ENCODE data around the gene FOXN4. TPM values are rescaled to one million over a fixed set of nuclear protein-coding genes. Genes with fewer than 3 reads are reported as not detected.

The FOXN4 gene
- polyA plus RNA-seq, 1 donor from 2014 or later: 0.14 TPM

GRCh38 chr12:109286252-109286651 lies 22.8 kb downstream of the FOXN4 start:
- Histone ChIP-seq H2AFZ (ENCODE audit: low read depth, low read length) (no peak overlapping the region), H3K27me3 (ENCODE audit: insufficient read depth, low read depth, low read length) (no peaks in the 10 kb centered on the region), H3K27ac (ENCODE audit: low read length) (no peak overlapping the region), H3F3A (ENCODE audit: insufficient read depth, low read length, poor library complexity, severe bottlenecking) (no peaks in the 10 kb centered on the region), H3K9ac (ENCODE audit: low read length) (no peak overlapping the region), H3K4me2 (ENCODE audit: low read length) (no peak overlapping the region), H3K36me3 (ENCODE audit: insufficient read depth, low read length) (no peaks in the 10 kb centered on the region), H3K9me3 (ENCODE audit: low read length) (no peaks in the 10 kb centered on the region), H3K79me2 (replicated peaks; ENCODE audit: insufficient read depth, low read length) (no peaks in the 10 kb centered on the region), H3K9me2 (ENCODE audit: insufficient read depth, low read length) (no peaks in the 10 kb centered on the region), H4K20me1 (ENCODE audit: insufficient read depth) (no peaks in the 10 kb centered on the region), H3K4me3 (ENCODE audit: low read length) (no peak overlapping the region)
- no peak for TF ChIP-seq EZH2 (IDR thresholded peaks at IDR 0.05; ENCODE audit: borderline replicate concordance, insufficient read depth, low read length, poor library complexity, severe bottlenecking)

- no peaks in the 10 kb centered on the region for H3K27me3 ChIP-seq (ENCODE audit: insufficient read depth, low read depth, low read length)
- TF ChIP-seq CTCF (IDR thresholded peaks at IDR 0.05; ENCODE audit: poor library complexity, severe bottlenecking) (no peak), RAD21 (conservative IDR thresholded peaks at IDR 0.05) (no peak), REST (IDR thresholded peaks at IDR 0.05; ENCODE audit: borderline replicate concordance) (no peak), EZH2 (IDR thresholded peaks at IDR 0.05; ENCODE audit: borderline replicate concordance, insufficient read depth, low read length, poor library complexity, severe bottlenecking) (no peak), SMC3 (conservative IDR thresholded peaks at IDR 0.05; ENCODE audit: poor library complexity) (no peak), MXI1 (conservative IDR thresholded peaks at IDR 0.05; ENCODE audit: poor library complexity, severe bottlenecking) (no peak), POLR2AphosphoS5 (IDR thresholded peaks at IDR 0.05) (no peak), EP300 (conservative IDR thresholded peaks at IDR 0.05; ENCODE audit: poor library complexity, severe bottlenecking) (no peak), TAF1 (IDR thresholded peaks at IDR 0.05; ENCODE audit: low read depth) (no peak)
- H3K9ac ChIP-seq (ENCODE audit: low read length): no peak overlapping the region
Measured at GRCh38 chr12:109284392-109284791, 24.7 kb downstream of the FOXN4 start.

GRCh38 chr12:109281452-109281851 lies 27.6 kb downstream of the FOXN4 start:
- TF ChIP-seq POLR2AphosphoS5 (IDR thresholded peaks at IDR 0.05) (no peak), CTCF (IDR thresholded peaks at IDR 0.05; ENCODE audit: poor library complexity, severe bottlenecking) (no peak), RAD21 (conservative IDR thresholded peaks at IDR 0.05) (no peak), REST (IDR thresholded peaks at IDR 0.05; ENCODE audit: borderline replicate concordance) (no peak), EP300 (conservative IDR thresholded peaks at IDR 0.05; ENCODE audit: poor library complexity, severe bottlenecking) (no peak), SMC3 (conservative IDR thresholded peaks at IDR 0.05; ENCODE audit: poor library complexity) (no peak), EZH2 (IDR thresholded peaks at IDR 0.05; ENCODE audit: borderline replicate concordance, insufficient read depth, low read length, poor library complexity, severe bottlenecking) (no peak), TAF1 (IDR thresholded peaks at IDR 0.05; ENCODE audit: low read depth) (no peak), MXI1 (conservative IDR thresholded peaks at IDR 0.05; ENCODE audit: poor library complexity, severe bottlenecking) (no peak)
- Histone ChIP-seq H3K9me2 (ENCODE audit: insufficient read depth, low read length) (no peaks in the 10 kb centered on the region), H3K9ac (ENCODE audit: low read length) (no peak overlapping the region), H2AFZ (ENCODE audit: low read depth, low read length) (no peak overlapping the region), H4K20me1 (ENCODE audit: insufficient read depth) (no peaks in the 10 kb centered on the region), H3K27me3 (ENCODE audit: insufficient read depth, low read depth, low read length) (no peaks in the 10 kb centered on the region), H3K27ac (ENCODE audit: low read length) (no peak overlapping the region), H3F3A (ENCODE audit: insufficient read depth, low read length, poor library complexity, severe bottlenecking) (no peaks in the 10 kb centered on the region), H3K36me3 (ENCODE audit: insufficient read depth, low read length) (no peaks in the 10 kb centered on the region), H3K9me3 (ENCODE audit: low read length) (no peaks in the 10 kb centered on the region), H3K4me3 (ENCODE audit: low read length) (no peak overlapping the region), H3K79me2 (replicated peaks; ENCODE audit: insufficient read depth, low read length) (no peaks in the 10 kb centered on the region), H3K4me2 (ENCODE audit: low read length) (no peak overlapping the region)

More at GRCh38 chr12:109284392-109284791, 24.7 kb downstream of the FOXN4 start:
- no peaks in the 10 kb centered on the region for H3K9me2 ChIP-seq (ENCODE audit: insufficient read depth, low read length)
- H3K27ac ChIP-seq (ENCODE audit: low read length): no peak overlapping the region
- H3K36me3 ChIP-seq (ENCODE audit: insufficient read depth, low read length): no peaks in the 10 kb centered on the region
- no peak overlapping the region for H3K4me2 ChIP-seq (ENCODE audit: low read length)
- H4K20me1 ChIP-seq (ENCODE audit: insufficient read depth): no peaks in the 10 kb centered on the region
- no peaks in the 10 kb centered on the region for H3F3A ChIP-seq (ENCODE audit: insufficient read depth, low read length, poor library complexity, severe bottlenecking)
- no peak overlapping the region for H2AFZ ChIP-seq (ENCODE audit: low read depth, low read length)
- no peaks in the 10 kb centered on the region for H3K9me3 ChIP-seq (ENCODE audit: low read length)
- no peak overlapping the region for H3K4me3 ChIP-seq (ENCODE audit: low read length)
- no peaks in the 10 kb centered on the region for H3K79me2 ChIP-seq (replicated peaks; ENCODE audit: insufficient read depth, low read length)

Data from neural cell (in vitro differentiated cells).